Tibial artery (tissue), 4 donors: Measurements from ENCODE around the gene SYMPK.

Source experiments
- DNase-seq, 2 donors: peaks; one replicate each; pipeline ENCODE4 v3.0.0-alpha.2; 2019
- H3K27ac ChIP-seq, 2 donors: fragments of 200-600 bp; sonication (generic) in 1 of 2; 1 replicate in 1 of 2; 2 replicates in 1 of 2; pipeline ENCODE4 v1.5.1; 2018 to 2019; ENCODE audit warnings: mild to moderate bottlenecking in 1 of 2
- H3K27me3 ChIP-seq, 2 donors: fragments of 200-600 bp; sonication (generic) in 1 of 2; one replicate each; pipeline versions ENCODE4 v1.5.1 to v1.6.0; 2016 to 2019
- H3K36me3 ChIP-seq, 3 donors: fragments of 200-600 bp; sonication (generic) in 2 of 3; one replicate each; pipeline ENCODE4 v1.5.1; 2016 to 2019; ENCODE audit warnings: mild to moderate bottlenecking in 2 of 3
- H3K4me1 ChIP-seq, 4 donors: fragments of 200-600 bp; sonication (generic) in 2 of 4; 1 replicate in 3 of 4; 2 replicates in 1 of 4; pipeline ENCODE4 v1.5.1; 2016 to 2019
- H3K4me3 ChIP-seq, 2 donors: fragments of 200-600 bp; sonication (generic) in 1 of 2; 1 replicate in 1 of 2; 2 replicates in 1 of 2; pipeline ENCODE4 v1.5.1; 2018 to 2019; ENCODE audit warnings: mild to moderate bottlenecking in 2 of 2
- H3K9me3 ChIP-seq, 3 donors: fragments of 200-600 bp; sonication (generic) in 1 of 3; one replicate each; pipeline ENCODE4 v1.5.1; 2016 to 2019
- intact Hi-C: fragments of 100-400 bp; cut with DNase I; formaldehyde crosslinking; loops from one replicate; pipeline ENCODE4 v1.15.0; 2023; ENCODE audit warnings: low total_unique reads
- TF ChIP-seq, protein P1 (sequence below), 2 experiments: fragments of 200-600 bp in 1 of 2; fragments of 450-650 bp in 1 of 2; IDR thresholded peaks; one replicate each; pipeline ENCODE4 v1.5.1; 2017 to 2019; ENCODE audit warnings: antibody characterized with exemption in 2 of 2, mild to moderate bottlenecking in 1 of 2, moderate library complexity in 1 of 2

Gene SYMPK

DNA sequence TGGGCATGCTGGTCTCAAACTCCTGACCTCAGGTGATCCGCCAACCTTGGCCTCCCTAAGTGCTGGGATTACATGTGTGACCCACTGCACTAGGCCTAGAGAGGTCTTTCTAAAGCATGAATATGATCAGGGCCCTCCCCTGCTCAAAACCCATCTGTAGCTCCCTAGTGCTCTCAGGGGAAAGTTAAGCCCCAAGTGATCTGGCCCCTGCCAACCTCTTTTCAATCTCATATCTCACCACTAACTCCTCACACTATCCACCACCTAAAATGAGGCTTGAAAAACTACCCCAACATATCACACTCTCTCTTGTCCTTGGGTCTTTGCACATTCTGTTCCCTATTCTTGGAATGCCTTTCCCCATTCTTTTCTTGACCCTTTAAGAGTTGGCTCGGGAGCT, 68.3 kb downstream of the SYMPK start:
- TF ChIP-seq, protein P1, sequence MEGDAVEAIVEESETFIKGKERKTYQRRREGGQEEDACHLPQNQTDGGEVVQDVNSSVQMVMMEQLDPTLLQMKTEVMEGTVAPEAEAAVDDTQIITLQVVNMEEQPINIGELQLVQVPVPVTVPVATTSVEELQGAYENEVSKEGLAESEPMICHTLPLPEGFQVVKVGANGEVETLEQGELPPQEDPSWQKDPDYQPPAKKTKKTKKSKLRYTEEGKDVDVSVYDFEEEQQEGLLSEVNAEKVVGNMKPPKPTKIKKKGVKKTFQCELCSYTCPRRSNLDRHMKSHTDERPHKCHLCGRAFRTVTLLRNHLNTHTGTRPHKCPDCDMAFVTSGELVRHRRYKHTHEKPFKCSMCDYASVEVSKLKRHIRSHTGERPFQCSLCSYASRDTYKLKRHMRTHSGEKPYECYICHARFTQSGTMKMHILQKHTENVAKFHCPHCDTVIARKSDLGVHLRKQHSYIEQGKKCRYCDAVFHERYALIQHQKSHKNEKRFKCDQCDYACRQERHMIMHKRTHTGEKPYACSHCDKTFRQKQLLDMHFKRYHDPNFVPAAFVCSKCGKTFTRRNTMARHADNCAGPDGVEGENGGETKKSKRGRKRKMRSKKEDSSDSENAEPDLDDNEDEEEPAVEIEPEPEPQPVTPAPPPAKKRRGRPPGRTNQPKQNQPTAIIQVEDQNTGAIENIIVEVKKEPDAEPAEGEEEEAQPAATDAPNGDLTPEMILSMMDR (IDR thresholded peaks at IDR 0.05): no peak
- H3K4me3 ChIP-seq: no peak overlapping the region
- no peaks in the 10 kb centered on the region for H3K27me3 ChIP-seq
- peaks cover 4 to 14% (median 8%) of the 10 kb centered on the region in 3 donors for H3K36me3 ChIP-seq
- intact Hi-C loops: no loop called here
- H3K4me1 ChIP-seq: peaks cover 0 to 35% (median 28%) of the 10 kb centered on the region in 4 donors
- no peaks in the 10 kb centered on the region for H3K9me3 ChIP-seq
- H3K27ac ChIP-seq: no peak overlapping the region
- no peak for DNase-seq

DNA sequence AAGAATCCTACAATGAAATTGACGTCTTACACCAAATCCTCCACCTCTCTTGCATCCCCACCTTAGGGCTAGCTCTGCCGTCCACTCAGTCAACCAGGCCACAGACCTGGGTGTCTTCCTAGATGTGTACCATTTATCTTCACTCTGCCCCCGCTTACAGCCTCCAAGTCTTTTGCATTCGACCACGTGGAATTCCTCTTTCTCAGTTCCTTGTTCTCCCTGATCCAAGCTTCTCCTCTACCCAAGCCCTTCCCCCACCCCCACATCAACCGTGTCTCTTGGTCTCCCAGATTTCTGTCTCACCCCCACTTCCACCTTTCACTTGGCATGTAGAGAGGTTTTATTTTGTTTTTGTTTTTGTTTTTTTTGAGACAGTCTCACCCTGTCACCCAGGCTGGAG, 69.1 kb downstream of the SYMPK start:
- Histone ChIP-seq H3K27me3 (no peaks in the 10 kb centered on the region), H3K4me3 (no peak overlapping the region), H3K36me3 (peaks cover 12 to 22% (median 14%) of the 10 kb centered on the region in 3 donors), H3K4me1 (peaks cover 0 to 30% (median 22%) of the 10 kb centered on the region in 4 donors), H3K27ac (no peak overlapping the region), H3K9me3 (no peaks in the 10 kb centered on the region)
- TF ChIP-seq, protein P1 (IDR thresholded peaks at IDR 0.05): no peak
- intact Hi-C loops: no loop called here
- no peak for DNase-seq

DNA sequence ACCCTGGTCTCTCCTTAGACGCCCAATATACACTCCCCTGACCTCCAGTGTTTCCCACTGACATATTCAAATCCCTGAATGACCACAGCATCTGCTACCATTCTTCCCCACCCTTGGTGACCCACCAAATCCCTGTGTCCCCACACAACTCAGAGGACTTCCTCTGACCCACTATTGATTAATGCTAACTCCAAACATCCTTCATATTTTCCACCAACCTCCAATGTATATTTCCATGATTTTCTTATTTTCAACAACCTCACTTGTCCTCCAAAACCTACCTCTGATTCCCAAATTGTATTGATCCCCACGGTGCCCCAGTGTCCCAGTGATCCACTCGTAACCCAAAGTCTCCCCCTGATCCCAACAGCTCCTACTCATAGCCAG, 69.8 kb downstream of the SYMPK start:
- DNase-seq: no peak
- H3K36me3 ChIP-seq: peaks cover 19 to 29% (median 20%) of the 10 kb centered on the region in 3 donors
- intact Hi-C loops: no loop called here
- no peaks in the 10 kb centered on the region for H3K9me3 ChIP-seq
- TF ChIP-seq, protein P1 (IDR thresholded peaks at IDR 0.05): no peak
- peak overlapping the region; percentile 45 to 47 for H3K27ac ChIP-seq
- peaks cover 0 to 24% (median 20%) of the 10 kb centered on the region in 4 donors for H3K4me1 ChIP-seq
- peak overlapping the region; percentile 62 to 72 for H3K4me3 ChIP-seq
- no peaks in the 10 kb centered on the region for H3K27me3 ChIP-seq

DNA sequence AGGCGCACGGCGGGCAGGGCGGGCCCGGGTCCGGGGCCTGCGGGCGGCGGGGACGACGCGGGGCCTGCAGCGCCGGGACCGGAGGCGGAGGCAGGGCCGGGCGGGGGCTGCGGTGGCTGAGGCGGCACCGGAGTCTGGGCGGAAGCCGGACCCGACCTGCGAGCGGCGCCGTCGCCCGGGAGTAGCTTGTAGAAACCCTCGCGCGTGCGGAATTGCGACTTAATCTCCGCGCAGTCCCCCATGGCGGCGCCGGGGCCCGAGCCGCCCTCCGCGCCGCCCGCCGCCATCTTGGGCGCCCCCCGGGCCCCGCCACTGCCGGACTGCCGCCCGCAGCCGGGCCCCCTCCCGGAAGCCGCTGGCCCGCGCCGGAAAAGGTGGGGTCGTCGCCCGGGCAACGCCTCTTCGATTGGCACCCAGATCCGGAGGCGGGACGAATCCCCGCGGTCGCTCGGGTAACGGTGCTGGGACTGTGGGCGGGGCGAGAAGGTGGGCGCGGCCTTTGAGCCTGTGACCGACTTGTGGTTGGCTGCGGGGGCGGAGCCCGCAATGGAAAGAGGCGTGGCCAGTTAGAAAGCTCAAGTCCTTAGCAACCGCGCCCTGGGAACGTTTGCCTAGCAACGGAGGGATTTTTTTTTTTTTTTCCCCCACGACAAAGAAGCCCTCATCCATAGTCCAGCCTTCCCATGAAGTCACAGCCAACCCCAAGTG, 70.3 kb downstream of the SYMPK start, which contains the start of gene DMWD:
Gene DMWD, minus strand, starts transcription at position 376 of the 708 bp plus-strand sequence. Its CDS starts 89 bp downstream, at position 287.
- DNase-seq: peak; percentile 100
- H3K27ac ChIP-seq: peak within 1 kb of the TSS; percentile 63 to 75
- no peaks in the 10 kb centered on the region for H3K9me3 ChIP-seq
- H3K4me3 ChIP-seq: peak within 1 kb of the TSS; percentile 62 to 72
- H3K36me3 ChIP-seq: peaks cover 20 to 34% (median 24%) of the 10 kb centered on the region in 3 donors
- peaks cover 0 to 24% (median 20%) of the 10 kb centered on the region in 4 donors for H3K4me1 ChIP-seq
- intact Hi-C loops: no loop called here
- TF ChIP-seq, protein P1 (IDR thresholded peaks at IDR 0.05): no peak
- H3K27me3 ChIP-seq: no peaks in the 10 kb centered on the region

DNA sequence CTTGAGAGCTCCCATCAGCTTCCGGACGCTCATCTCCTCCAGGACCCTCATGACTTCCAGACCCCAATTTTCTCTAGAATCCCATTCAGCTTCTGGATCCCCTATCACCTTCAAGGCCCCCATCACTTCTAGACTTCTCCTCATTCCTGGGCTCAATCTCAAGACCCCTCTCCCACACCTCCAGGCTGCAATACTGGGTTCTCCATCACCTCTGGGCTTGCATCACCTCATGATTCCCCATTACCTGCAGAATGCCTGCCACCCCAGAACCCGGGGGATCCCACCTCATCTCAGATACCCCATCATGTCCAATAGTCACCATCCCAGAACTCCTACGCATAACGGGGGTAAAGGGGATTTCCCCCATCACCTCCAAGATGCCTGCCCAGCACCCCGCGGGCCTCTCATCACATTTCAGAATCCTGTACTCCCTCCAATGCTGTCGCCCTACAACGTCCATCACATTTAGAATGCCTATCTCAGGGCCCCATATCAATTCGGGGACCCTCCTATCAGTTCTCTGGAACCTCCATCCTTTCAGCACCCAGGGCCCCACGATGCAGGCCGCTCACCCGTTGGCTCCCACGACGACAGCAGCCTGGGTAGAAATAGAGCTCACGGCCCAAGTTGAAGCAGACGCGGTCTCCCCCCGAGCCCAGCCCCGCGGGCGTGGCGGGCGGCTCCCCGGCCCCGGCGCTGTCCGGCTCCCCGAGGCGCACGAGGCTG, 71.0 kb downstream of the SYMPK start:
- TF ChIP-seq, protein P1 (IDR thresholded peaks at IDR 0.05): no peak
- H3K9me3 ChIP-seq: no peaks in the 10 kb centered on the region
- H3K36me3 ChIP-seq: peaks cover 20 to 42% (median 30%) of the 10 kb centered on the region in 3 donors
- intact Hi-C loops: no loop called here
- peaks cover 0 to 24% (median 20%) of the 10 kb centered on the region in 4 donors for H3K4me1 ChIP-seq
- no peaks in the 10 kb centered on the region for H3K27me3 ChIP-seq
- H3K27ac ChIP-seq: peak overlapping the region; percentile 63 to 75
- DNase-seq: no peak
- peak overlapping the region; percentile 62 to 72 for H3K4me3 ChIP-seq
